ENCODE results near the gene G6PC3. TPM values are rescaled to one million over a fixed set of nuclear protein-coding genes. Genes with fewer than 3 reads are reported as not detected.
"Not testable (repeated sequence)": the region's sequence is repeated elsewhere in the genome, so short reads cannot be mapped to it uniquely, and the experiment has no call there.

G6PC3 gene, protein sequence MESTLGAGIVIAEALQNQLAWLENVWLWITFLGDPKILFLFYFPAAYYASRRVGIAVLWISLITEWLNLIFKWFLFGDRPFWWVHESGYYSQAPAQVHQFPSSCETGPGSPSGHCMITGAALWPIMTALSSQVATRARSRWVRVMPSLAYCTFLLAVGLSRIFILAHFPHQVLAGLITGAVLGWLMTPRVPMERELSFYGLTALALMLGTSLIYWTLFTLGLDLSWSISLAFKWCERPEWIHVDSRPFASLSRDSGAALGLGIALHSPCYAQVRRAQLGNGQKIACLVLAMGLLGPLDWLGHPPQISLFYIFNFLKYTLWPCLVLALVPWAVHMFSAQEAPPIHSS
- total RNA-seq, result 10 to 100 TPM in 2 of 6 experiments, 1 to 10 TPM in 4; 5.9 to 24.2 (median 9.9) TPM
- long read RNA-seq, result 0 reads

DNA sequence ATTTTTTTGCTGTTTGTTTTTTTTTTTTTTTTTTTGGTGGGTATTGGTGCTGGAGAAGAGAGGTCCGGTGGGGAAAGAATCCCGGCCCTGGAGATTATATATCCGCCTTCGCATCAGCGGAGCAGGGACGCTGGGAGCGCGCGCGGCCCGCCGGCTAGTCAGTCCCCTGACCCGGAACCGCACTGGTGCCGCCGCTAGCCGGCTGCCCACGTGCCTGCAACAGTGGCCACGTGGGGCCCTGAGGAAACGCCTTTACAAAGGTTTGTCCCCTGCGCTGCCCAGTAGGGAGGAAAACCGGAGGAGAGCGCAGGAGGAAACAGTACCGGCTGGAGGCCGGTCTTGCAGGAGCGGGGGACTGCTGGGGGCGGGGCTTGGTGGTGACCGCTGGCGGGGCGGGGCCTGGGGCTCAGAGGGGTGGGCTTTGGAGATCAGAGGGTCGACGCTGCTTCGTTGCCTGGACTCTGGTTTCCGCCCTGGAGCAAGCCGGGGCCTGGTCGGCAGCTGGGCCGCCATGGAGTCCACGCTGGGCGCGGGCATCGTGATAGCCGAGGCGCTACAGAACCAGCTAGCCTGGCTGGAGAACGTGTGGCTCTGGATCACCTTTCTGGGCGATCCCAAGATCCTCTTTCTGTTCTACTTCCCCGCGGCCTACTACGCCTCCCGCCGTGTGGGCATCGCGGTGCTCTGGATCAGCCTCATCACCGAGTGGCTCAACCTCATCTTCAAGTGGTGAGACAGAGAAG is at the start of gene G6PC3:
Gene G6PC3, plus strand, starts transcription at position 281 of the 743 bp plus-strand sequence. Its CDS starts 231 bp downstream, at position 512.
- H3K4me1 ChIP-seq, result peaks cover 0 to 27% (median 8%) of the 10 kb centered on the region in 4 donors
- H3K27ac ChIP-seq, result peak within 1 kb of the TSS; percentile 51 to 86 (median 66)
- WGBS (ENCODE audit: insufficient coverage, low coverage, low lambda C conversion rate, missing lambda C conversion rate), result 0% methylated on average over 12 of the region's 53 CpGs
- TF ChIP-seq, protein P1, sequence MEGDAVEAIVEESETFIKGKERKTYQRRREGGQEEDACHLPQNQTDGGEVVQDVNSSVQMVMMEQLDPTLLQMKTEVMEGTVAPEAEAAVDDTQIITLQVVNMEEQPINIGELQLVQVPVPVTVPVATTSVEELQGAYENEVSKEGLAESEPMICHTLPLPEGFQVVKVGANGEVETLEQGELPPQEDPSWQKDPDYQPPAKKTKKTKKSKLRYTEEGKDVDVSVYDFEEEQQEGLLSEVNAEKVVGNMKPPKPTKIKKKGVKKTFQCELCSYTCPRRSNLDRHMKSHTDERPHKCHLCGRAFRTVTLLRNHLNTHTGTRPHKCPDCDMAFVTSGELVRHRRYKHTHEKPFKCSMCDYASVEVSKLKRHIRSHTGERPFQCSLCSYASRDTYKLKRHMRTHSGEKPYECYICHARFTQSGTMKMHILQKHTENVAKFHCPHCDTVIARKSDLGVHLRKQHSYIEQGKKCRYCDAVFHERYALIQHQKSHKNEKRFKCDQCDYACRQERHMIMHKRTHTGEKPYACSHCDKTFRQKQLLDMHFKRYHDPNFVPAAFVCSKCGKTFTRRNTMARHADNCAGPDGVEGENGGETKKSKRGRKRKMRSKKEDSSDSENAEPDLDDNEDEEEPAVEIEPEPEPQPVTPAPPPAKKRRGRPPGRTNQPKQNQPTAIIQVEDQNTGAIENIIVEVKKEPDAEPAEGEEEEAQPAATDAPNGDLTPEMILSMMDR (IDR thresholded peaks at IDR 0.05), result peak in 2 of 4 donors; percentile 9 to 12
- peak; percentile 82 for TF ChIP-seq POLR2A (IDR thresholded peaks at IDR 0.05)
- peak; percentile 87 to 92 (median 88) for ATAC-seq
- H3K27me3 ChIP-seq, result no peaks in the 10 kb centered on the region
- peak within 1 kb of the TSS; percentile 65 to 88 (median 70) for H3K4me3 ChIP-seq
- intact Hi-C loops (cut with DNase I), result no loop called here
- H3K36me3 ChIP-seq, result no peaks in the 10 kb centered on the region
- H3K9me3 ChIP-seq, result no peaks in the 10 kb centered on the region
- peak; percentile 96 to 97 (median 97) for DNase-seq

DNA sequence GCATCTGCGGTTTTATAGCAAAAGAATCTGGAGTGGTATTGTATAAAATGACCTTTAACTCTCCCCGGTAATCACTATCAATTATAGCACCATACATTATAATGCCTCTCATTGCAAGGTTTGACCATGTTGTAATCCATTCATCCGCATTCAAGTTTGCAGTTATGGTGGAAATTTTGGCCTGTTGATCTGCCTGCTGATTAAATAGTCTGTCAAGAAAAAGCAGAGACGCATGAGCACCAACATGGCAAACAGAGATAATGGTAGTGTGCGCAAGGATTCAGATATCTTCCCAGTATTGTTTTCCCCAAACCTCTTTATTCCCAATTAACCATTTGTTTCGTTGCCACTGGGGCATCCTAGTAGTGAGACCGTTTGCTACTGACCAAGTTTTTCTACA is 49.3 kb upstream of the G6PC3 start:
- H3K4me3 ChIP-seq; H3K9me3 ChIP-seq; H3K27me3 ChIP-seq; ATAC-seq; H3K36me3 ChIP-seq; intact Hi-C loops (cut with DNase I); DNase-seq; H3K27ac ChIP-seq: not testable (repeated sequence)
- WGBS (ENCODE audit: insufficient coverage, low coverage, low lambda C conversion rate, missing lambda C conversion rate), result 98% methylated on average over 5 of the region's 7 CpGs
- peaks cover 0 to 18% (median 5%) of the 10 kb centered on the region in 4 donors for H3K4me1 ChIP-seq

DNA sequence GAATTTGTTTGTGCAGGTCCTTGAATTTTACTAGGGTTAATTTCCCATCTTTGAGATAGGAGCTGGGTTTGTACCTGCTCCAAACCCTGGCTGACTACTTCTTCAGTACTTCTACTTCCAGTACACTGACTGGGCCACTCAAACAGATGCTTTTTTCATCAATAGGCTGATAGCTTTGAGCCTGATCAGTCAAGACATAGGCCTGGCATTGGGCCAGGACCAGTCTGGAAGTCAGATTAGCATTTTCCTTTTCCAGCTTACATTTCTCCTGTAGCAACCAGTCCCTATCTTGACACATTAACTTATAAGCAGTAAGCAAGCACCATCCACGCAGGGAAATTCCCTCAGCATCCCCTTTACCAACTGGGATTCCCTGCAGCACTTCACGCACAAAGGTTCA is 48.3 kb upstream of the G6PC3 start:
- intact Hi-C loops (cut with DNase I), result no loop called here
- no peak overlapping the region for H3K27ac ChIP-seq
- no peaks in the 10 kb centered on the region for H3K9me3 ChIP-seq
- H3K36me3 ChIP-seq, result no peaks in the 10 kb centered on the region
- no peak for ATAC-seq
- H3K4me1 ChIP-seq, result peaks cover 0 to 18% (median 5%) of the 10 kb centered on the region in 4 donors
- no peak for TF ChIP-seq POLR2A (IDR thresholded peaks at IDR 0.05)
- TF ChIP-seq, protein P1 (IDR thresholded peaks at IDR 0.05), result no peak
- WGBS (ENCODE audit: insufficient coverage, low coverage, low lambda C conversion rate, missing lambda C conversion rate), result 90% methylated on average over 2 of the region's 2 CpGs
- no peak overlapping the region for H3K4me3 ChIP-seq
- H3K27me3 ChIP-seq, result no peaks in the 10 kb centered on the region
- no peak for DNase-seq

DNA sequence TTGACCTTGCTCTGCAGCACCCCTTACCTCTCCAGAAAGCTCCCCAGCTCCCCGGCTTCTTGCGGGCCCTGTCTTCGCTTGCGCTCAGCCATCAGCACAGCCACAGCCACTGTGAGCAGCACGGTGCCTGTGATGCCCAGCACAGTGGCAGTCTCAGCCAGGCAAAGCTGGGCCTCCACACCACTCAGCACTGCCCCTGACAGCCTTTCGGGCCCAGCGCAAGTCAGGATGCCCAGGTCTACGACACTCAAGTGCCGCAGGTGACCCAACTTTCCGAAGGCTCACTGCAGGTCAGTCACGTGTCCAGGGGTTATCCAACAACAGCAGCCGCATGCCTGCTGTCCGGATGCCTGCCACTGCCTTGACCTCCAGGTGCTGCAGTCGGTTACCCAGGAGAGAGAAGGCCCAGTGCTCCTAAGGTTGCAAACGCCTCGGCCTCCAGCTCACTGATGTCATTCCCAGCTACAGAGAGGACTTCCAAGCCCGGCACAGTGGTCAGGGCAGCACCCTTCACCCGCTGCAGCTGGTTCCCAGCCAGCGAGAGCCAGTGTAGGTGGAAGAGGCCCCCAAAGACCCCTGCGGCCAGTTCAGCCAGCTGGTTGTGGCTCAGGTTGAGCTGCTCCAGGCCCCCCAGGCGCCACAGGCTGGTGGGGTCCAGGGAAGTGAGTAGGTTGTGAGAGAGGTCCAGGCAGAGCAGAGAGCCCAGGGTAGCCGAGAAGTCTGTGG is 46.8 kb upstream of the G6PC3 start:
- TF ChIP-seq POLR2A (IDR thresholded peaks at IDR 0.05), result no peak
- H3K27me3 ChIP-seq, result no peaks in the 10 kb centered on the region
- H3K4me3 ChIP-seq, result no peak overlapping the region
- peak in 1 of 3 donors; percentile 60 for DNase-seq
- H3K27ac ChIP-seq, result peak overlapping the region in 1 of 3 donors; percentile 25
- peak; percentile 43 to 80 (median 67) for ATAC-seq
- intact Hi-C loops (cut with DNase I), result no loop called here
- 90% methylated on average over 12 of the region's 22 CpGs for WGBS (ENCODE audit: insufficient coverage, low coverage, low lambda C conversion rate, missing lambda C conversion rate)
- H3K36me3 ChIP-seq, result no peaks in the 10 kb centered on the region
- H3K4me1 ChIP-seq, result peaks cover 0 to 18% (median 5%) of the 10 kb centered on the region in 4 donors
- no peaks in the 10 kb centered on the region for H3K9me3 ChIP-seq

DNA sequence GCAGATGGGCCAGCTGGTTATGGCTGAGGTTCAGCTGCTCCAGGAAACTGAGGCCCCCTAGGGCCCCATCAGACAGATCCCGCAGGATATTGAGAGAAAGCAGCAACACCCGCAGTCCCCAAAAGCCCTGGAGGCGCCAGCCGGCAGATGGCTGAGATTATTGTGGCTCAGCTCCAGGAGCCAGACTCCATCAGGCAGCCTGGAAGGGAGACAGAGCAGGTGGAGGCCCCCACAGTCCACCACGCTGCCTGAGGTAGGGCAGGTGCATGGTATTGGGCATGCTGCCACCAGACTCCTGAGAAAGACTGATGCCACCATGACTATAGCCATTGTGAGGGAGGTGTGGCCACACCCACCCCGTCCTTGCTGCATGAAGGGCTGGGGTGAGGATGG is 46.3 kb upstream of the G6PC3 start:
- Histone ChIP-seq H3K9me3 (no peaks in the 10 kb centered on the region), H3K36me3 (no peaks in the 10 kb centered on the region), H3K27ac (peak overlapping the region in 1 of 3 donors; percentile 25), H3K4me3 (no peak overlapping the region), H3K27me3 (no peaks in the 10 kb centered on the region), H3K4me1 (peaks cover 0 to 18% (median 5%) of the 10 kb centered on the region in 4 donors)
- WGBS (ENCODE audit: insufficient coverage, low coverage, low lambda C conversion rate, missing lambda C conversion rate), result no CpG with 5 or more reads among the region's 6 CpGs
- intact Hi-C loops (cut with DNase I), result no loop called here
- ATAC-seq (peak in 3 of 4 donors; percentile 15 to 24 (median 17)), DNase-seq (no peak)
- TF ChIP-seq, protein P1 (IDR thresholded peaks at IDR 0.05), result no peak
- TF ChIP-seq POLR2A (IDR thresholded peaks at IDR 0.05), result no peak
